Upper lobe of left lung (tissue), 6 donors: ENCODE measurements around the gene CUBN. TPM values are rescaled to one million over a fixed set of nuclear protein-coding genes. Genes with fewer than 3 reads are reported as not detected.

Source experiments
- ATAC-seq, 2 donors: fragments of 200-7000 bp; cut with Tn5 transposase; one replicate each; pipeline ENCODE4 v1.9.1; 2022; ENCODE audit warnings: mild to moderate bottlenecking in 2 of 2, moderate library complexity in 2 of 2; ENCODE audit not compliant: low FRiP score in 2 of 2
- DNase-seq, 2 donors: peaks; one replicate each; pipeline ENCODE4 v3.0.0-alpha.2; 2019 to 2020
- H3K27ac ChIP-seq, 4 donors: fragments of 200-600 bp; sonication (generic); one replicate each; pipeline ENCODE4 v1.5.1; 2016 to 2019
- H3K27me3 ChIP-seq, 4 donors: fragments of 200-600 bp; sonication (generic); one replicate each; pipeline ENCODE4 v1.5.1; 2017 to 2019
- H3K36me3 ChIP-seq, 4 donors: fragments of 200-600 bp; sonication (generic); one replicate each; pipeline ENCODE4 v1.5.1; 2016 to 2019
- H3K4me1 ChIP-seq, 4 donors: fragments of 200-600 bp; sonication (generic); one replicate each; pipeline ENCODE4 v1.5.1; 2018 to 2019
- H3K4me3 ChIP-seq, 4 donors: fragments of 200-600 bp; sonication (generic); one replicate each; pipeline ENCODE4 v1.5.1; 2017 to 2019; ENCODE audit warnings: mild to moderate bottlenecking in 2 of 4, moderate library complexity in 1 of 4
- H3K9me3 ChIP-seq, 4 donors: fragments of 200-600 bp; sonication (generic); one replicate each; pipeline ENCODE4 v1.5.1; 2018 to 2019
- EP300 ChIP-seq, 4 donors: sonication (generic); formaldehyde crosslinking; IDR thresholded peaks; one replicate each; pipeline ENCODE4 v1.5.1; 2017; ENCODE audit warnings: antibody characterized with exemption in 4 of 4, control low read depth in 2 of 4
- POLR2A ChIP-seq, 4 donors: fragments of 450-650 bp; IDR thresholded peaks; one replicate each; pipeline ENCODE4 v1.5.1; 2016 to 2017; ENCODE audit warnings: antibody characterized with exemption in 4 of 4, mild to moderate bottlenecking in 2 of 4
- POLR2AphosphoS5 ChIP-seq, 2 donors: sonication (generic); formaldehyde crosslinking; IDR thresholded peaks; one replicate each; pipeline ENCODE4 v1.5.1; 2017; ENCODE audit warnings: antibody characterized with exemption in 2 of 2
- whole genome bisulfite sequencing, 2 donors: methylation state at CpG; one replicate each; pipeline ENCODE4 v1.1.5; 2017 to 2018; 5-methylcytosine and 5-hydroxymethylcytosine counted together
- total RNA-seq, 6 donors: library from RNA; depleted of rRNA in 4 of 6; stranded (reverse); fragments of >200 nt in 4 of 6; gene quantifications; one replicate each; pipeline versions ENCODE4 v1.1.0 to v1.2.1, GENCODE V29; 2016 to 2021
- TF ChIP-seq, protein P1 (sequence below), 6 experiments: fragments of 450-650 bp in 4 of 6; fragments of 200-600 bp in 2 of 6; sonication (generic) in 2 of 6; IDR thresholded peaks; one replicate each; pipeline ENCODE4 v1.5.1; 2016 to 2019; ENCODE audit warnings: antibody characterized with exemption in 6 of 6
- donor health status: DM: no; HTN: no; CAD: no; lungs with moderate emphysema.
- donor health status: DM: no; HTN: yes; CAD: no; lungs with severe emphysema.

CUBN gene
- total RNA-seq, 6 donors from 2014 or later = 1.0 to 9.4 (median 5.3) TPM

GRCh38 chr10:16947069-16947468, 182.5 kb downstream of the CUBN start:
- ATAC-seq (no peak), DNase-seq (no peak)
- Histone ChIP-seq H3K4me1 (peaks cover 0 to 4% (median 1%) of the 10 kb centered on the region in 4 donors), H3K9me3 (no peaks in the 10 kb centered on the region), H3K4me3 (no peak overlapping the region), H3K27ac (no peak overlapping the region), H3K36me3 (no peaks in the 10 kb centered on the region), H3K27me3 (no peaks in the 10 kb centered on the region)
- TF ChIP-seq, protein P1, sequence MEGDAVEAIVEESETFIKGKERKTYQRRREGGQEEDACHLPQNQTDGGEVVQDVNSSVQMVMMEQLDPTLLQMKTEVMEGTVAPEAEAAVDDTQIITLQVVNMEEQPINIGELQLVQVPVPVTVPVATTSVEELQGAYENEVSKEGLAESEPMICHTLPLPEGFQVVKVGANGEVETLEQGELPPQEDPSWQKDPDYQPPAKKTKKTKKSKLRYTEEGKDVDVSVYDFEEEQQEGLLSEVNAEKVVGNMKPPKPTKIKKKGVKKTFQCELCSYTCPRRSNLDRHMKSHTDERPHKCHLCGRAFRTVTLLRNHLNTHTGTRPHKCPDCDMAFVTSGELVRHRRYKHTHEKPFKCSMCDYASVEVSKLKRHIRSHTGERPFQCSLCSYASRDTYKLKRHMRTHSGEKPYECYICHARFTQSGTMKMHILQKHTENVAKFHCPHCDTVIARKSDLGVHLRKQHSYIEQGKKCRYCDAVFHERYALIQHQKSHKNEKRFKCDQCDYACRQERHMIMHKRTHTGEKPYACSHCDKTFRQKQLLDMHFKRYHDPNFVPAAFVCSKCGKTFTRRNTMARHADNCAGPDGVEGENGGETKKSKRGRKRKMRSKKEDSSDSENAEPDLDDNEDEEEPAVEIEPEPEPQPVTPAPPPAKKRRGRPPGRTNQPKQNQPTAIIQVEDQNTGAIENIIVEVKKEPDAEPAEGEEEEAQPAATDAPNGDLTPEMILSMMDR (IDR thresholded peaks at IDR 0.05) = no peak
- TF ChIP-seq EP300 (IDR thresholded peaks at IDR 0.05) (no peak), POLR2AphosphoS5 (IDR thresholded peaks at IDR 0.05) (no peak)
- WGBS, 2 donors = 96% methylated on average over 5 of the region's 5 CpGs

- DNase-seq (no peak), ATAC-seq (peak in 1 of 2 donors; percentile 70)
- 83 to 89% methylated on average over 4 of the region's 4 CpGs for WGBS, 2 donors
- H3K27ac ChIP-seq = no peak overlapping the region
- H3K9me3 ChIP-seq = no peaks in the 10 kb centered on the region
- TF ChIP-seq EP300 (IDR thresholded peaks at IDR 0.05) = no peak
- TF ChIP-seq, protein P1 (IDR thresholded peaks at IDR 0.05) = no peak
- no peak for TF ChIP-seq POLR2AphosphoS5 (IDR thresholded peaks at IDR 0.05)
- no peak for TF ChIP-seq POLR2A (IDR thresholded peaks at IDR 0.05)
- H3K4me3 ChIP-seq = no peak overlapping the region
- no peaks in the 10 kb centered on the region for H3K27me3 ChIP-seq
- no peaks in the 10 kb centered on the region for H3K36me3 ChIP-seq
- no peaks in the 10 kb centered on the region for H3K4me1 ChIP-seq
These were observed 184.0 kb downstream of the CUBN start for GRCh38 chr10:16945593-16945992.

GRCh38 chr10:16944986-16945385, 184.6 kb downstream of the CUBN start:
- DNase-seq (no peak), ATAC-seq (no peak)
- no peaks in the 10 kb centered on the region for H3K36me3 ChIP-seq
- H3K4me1 ChIP-seq = no peaks in the 10 kb centered on the region
- peak overlapping the region in 1 of 4 donors; percentile 20 for H3K27ac ChIP-seq
- no peaks in the 10 kb centered on the region for H3K9me3 ChIP-seq
- no peaks in the 10 kb centered on the region for H3K27me3 ChIP-seq
- TF ChIP-seq EP300 (IDR thresholded peaks at IDR 0.05) (no peak), POLR2A (IDR thresholded peaks at IDR 0.05) (no peak), POLR2AphosphoS5 (IDR thresholded peaks at IDR 0.05) (no peak)
- TF ChIP-seq, protein P1 (IDR thresholded peaks at IDR 0.05) = no peak
- H3K4me3 ChIP-seq = no peak overlapping the region
- 71 to 92% methylated on average over 1 of the region's 1 CpG for WGBS, 2 donors

- no peak for DNase-seq
- no peaks in the 10 kb centered on the region for H3K4me1 ChIP-seq
- peak in 1 of 2 donors; percentile 85 for ATAC-seq
- H3K27me3 ChIP-seq = no peaks in the 10 kb centered on the region
- WGBS, 2 donors = 64 to 69% methylated on average over 4 of the region's 4 CpGs
- H3K9me3 ChIP-seq = no peaks in the 10 kb centered on the region
- TF ChIP-seq, protein P1 (IDR thresholded peaks at IDR 0.05) = no peak
- TF ChIP-seq POLR2A (IDR thresholded peaks at IDR 0.05) (no peak), EP300 (IDR thresholded peaks at IDR 0.05) (no peak), POLR2AphosphoS5 (IDR thresholded peaks at IDR 0.05) (no peak)
- peak overlapping the region in 1 of 4 donors; percentile 20 for H3K27ac ChIP-seq
- no peak overlapping the region for H3K4me3 ChIP-seq
- H3K36me3 ChIP-seq = no peaks in the 10 kb centered on the region
These were observed 185.2 kb downstream of the CUBN start for GRCh38 chr10:16944402-16944801.
